GM18907 (cell line): Measurements from ENCODE around the gene PTGER1.

Experiments used
- ATAC-seq: cut with Tn5 transposase; IDR thresholded peaks from one replicate; pipeline ENCODE4 v1.9.1; 2021; ENCODE audit warnings: mild to moderate bottlenecking, moderate library complexity; ENCODE audit not compliant: unreplicated experiment

Gene PTGER1

DNA sequence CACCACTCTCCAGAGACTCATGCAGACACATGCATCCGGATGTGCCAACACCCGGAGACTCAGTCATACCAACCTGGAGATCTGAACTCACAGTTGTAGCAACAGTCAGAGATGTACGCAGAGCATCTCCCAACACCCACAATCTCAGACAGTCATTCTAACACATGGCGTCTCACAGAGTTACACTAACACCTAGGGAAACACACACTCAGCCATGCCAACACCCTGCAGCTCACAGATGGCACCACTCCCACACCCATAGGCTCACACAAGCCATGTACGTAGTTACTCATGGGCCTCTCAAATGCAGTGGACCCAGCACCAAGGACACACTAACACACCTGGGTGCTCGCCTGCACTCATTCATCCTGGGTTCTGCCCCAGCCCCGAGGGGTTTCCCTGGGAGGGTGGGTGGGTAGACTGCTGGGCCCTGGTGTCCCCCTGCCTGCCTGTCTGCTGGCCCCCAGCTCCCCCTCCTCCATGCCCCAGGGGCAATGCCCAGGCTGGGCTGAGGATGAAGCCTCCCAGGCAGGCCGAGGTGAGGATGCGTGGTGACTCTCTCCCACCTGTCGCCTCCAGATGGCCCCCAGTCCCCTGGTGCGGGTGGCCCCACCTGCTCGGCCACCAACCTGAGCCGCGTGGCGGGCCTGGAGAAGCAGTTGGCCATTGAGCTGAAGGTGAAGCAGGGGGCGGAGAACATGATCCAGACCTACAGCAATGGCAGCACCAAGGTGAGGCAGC, 32.1 kb downstream of the PTGER1 start:
- no peak for ATAC-seq

DNA sequence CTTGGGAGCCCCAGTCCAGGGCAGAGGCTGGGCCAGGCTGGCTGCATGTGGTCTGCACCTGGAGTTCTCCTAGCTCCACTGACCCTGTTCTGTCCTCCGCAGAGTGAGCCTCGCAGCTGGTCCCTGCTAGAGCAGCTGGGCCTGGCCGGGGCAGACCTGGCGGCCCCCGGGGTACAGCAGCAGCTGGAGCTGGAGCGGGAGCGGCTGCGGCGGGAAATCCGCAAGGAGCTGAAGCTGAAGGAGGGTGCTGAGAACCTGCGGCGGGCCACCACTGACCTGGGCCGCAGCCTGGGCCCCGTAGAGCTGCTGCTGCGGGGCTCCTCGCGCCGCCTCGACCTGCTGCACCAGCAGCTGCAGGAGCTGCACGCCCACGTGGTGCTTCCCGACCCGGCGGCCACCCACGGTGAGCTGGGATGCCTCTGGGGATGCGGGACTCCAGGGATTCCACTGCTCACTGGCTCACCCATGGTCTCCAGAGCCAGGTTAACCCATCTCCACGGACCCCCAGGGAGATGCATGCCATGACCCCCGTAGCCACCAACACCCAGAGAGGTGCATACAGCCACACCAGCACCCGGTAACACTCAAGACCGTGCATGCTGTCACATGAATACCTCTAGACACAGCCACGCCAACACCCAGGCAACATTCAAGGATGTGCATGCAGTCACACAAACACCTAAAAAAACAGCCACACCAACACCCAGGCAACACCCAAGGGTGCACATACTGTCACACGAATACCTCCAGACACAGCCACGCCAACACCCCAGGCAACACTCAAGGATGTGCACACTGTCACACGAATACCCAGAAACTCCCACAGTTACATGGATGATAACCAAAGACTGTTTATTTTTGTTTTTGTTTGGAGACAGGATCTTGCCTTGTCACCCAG, 33.9 kb downstream of the PTGER1 start:
- ATAC-seq = no peak

DNA sequence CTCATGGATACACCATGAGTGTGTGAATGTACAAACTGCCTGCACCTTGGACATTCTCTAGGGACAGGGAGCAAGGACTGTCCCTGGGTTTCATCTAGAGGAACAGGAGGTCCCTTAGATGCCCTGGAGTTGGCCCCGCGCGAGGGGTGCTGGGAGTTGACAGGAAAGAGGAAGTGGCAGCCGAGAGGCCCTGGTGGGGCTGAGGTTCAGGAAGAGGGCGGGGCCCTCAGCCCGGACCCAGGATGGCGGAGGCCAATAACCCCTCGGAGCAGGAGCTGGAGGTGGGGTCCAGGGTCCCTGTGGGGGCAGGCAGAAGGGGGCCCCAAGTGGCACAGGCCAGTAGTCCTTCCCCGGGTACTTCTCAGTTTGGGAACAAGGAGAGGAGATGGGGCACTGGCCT, 35.1 kb downstream of the PTGER1 start:
- ATAC-seq = peak; percentile 78

DNA sequence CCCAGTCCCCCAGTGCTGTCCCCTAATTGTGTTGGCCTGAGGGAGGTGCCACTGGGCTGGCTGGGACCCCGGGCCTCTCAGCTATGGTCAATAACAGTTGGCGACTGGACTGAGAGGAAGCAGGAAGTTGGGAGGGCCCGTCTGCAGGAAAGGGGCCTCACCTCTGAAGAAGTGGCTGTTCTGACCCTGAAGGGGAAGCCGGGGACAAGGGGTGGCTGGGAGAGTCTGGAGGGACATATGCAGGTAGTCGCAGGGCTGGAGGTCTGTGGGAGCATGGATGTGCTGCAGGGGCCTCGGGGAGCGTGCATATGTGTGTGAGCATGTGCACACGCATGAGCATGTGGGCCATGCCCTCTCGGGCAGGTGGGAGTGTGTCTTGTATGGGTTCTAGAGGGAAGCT, 36.1 kb downstream of the PTGER1 start:
- no peak for ATAC-seq

DNA sequence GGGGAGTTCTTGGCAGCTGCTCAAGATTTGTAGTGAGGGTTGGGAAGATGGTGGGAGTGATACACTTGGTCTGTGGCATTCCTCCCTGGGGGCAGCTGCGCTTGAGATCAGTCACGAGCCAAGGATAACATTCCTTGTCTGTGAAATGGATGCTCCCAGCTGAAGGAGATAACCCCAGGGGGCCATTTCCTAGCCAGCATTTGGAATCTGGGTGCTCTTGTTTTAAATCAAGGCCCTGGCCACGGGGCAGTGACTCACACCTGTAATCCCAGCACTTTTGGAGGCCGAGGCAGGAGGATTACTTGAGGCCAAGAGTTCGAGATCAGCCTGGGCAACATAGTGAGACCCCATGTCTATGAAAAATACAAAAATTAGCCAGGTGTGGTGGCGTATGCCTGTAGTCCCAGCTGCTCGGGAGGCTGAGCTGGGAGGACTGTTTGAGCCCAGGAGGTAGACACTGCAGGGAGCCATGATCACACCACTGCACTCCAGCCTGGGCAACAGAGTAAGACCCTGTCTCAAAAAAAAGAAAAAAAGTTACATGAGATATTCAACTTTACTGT, 37.5 kb downstream of the PTGER1 start:
- no peak for ATAC-seq

DNA sequence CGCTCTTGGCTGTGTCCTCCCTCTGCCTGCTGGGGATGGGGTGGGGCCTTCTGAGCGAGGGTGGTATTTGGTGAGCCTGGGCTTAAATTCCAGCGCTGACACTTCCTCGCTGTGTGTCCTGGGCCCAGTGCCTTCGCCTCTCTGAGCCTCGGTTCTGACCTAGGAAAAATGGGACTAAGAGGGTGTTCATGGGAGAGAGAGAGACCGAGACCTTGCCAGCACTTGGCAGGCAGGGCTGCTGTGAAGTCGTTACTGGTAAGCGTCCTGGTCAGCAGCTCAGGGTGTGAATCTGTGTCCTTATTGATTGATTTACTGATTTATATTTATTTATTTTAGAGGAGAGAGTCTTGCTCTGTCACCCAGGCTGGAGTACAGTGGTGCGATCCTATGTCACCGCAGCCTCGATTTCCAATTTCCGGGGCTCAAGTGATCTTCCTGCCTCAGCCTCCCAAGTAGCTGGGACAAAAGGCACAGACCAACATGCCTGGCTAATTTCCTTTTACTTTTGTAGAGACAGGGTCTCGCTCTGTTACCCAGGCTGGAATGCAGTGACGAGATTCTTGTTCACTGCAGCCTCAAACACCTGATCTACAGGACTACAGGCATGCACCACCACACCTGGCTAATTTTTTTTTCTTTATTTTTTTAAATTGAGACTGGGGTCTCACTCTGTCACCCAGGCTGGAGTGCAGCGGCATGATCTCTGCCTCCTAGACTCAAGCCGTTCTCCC, 39.7 kb downstream of the PTGER1 start:
- ATAC-seq = no peak

DNA sequence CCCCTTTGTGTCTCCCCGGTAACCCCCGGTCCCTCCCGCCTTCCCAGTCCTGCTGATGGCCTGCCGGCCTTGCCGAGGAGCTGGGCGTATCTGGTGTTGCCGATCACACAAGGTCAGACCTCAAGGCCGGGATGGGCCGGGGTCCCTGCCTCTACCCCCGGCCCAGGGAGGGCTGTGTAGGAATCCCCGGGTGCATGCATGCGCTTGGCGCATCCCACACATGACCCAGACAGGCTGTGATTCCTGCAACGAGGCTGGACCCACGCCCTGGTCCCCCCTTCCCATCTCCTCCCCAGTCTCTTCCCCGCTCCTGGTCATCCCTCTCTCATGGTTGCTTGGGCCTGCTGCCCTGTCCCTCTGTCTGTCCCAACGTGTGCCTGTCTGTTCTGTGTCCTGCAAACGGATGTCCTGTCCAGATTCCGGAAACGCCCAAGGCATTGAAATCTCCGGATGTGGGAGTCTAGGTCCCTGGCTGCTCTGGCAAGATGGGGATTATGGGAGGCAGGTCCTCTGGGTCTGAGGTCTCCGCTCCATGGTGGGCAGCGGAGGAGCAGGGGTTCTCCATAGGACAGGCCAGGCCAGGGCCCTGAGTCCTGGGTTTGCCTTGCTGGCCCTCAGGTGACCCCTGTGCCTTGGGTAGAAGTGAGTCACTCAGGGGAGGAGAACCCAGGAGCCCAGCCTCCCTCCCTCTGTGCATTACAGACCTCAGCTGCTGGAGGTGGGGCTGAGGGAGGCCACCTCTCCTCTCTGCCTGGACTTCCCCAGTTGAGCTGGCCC, 40.4 kb downstream of the PTGER1 start:
- ATAC-seq = no peak

DNA sequence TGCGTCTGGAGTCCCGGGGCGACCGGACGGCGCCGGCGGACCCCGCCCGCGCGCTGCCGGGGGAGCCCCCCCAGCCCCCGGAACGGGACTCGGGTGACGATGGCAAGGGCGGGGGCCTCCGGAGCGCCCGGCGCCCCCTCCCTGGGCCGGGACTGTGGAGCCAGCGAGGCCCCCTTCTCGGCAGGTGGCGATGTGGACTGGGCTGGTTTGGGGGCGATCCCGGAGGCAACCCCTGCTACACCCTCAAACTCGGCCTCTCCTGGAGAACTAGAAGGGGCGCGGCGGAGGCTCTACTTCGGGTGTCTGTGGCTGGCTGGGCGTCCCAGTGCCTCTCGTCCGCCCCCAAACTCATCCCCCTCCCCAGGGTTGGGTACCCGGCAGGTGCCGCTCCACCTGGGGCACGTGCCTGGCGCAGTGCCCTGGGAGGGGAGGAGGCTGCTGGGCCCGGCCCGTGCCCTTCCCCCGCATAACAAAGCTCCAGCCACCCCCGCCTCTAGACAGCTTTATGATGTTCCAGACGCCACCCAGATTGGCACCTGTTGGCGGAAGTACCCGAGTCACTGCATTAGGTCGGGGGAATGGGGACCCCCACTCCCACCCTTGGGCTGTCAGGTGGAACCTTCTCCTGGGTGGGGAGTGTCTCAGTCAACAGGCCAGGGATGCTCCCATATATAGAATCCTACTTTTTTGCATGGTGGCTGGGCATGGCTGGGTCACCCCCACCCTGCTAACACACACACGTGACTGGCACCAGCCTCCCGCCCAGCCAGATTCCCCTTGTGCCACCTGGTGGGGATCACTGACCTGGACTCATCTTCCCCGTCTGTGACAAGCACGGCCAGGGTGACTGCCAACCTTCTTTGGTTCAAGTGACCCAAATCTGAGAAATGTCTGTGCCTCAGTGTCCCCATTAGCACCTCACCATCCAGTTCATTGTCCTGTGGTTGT, 41.3 kb downstream of the PTGER1 start:
- no peak for ATAC-seq

DNA sequence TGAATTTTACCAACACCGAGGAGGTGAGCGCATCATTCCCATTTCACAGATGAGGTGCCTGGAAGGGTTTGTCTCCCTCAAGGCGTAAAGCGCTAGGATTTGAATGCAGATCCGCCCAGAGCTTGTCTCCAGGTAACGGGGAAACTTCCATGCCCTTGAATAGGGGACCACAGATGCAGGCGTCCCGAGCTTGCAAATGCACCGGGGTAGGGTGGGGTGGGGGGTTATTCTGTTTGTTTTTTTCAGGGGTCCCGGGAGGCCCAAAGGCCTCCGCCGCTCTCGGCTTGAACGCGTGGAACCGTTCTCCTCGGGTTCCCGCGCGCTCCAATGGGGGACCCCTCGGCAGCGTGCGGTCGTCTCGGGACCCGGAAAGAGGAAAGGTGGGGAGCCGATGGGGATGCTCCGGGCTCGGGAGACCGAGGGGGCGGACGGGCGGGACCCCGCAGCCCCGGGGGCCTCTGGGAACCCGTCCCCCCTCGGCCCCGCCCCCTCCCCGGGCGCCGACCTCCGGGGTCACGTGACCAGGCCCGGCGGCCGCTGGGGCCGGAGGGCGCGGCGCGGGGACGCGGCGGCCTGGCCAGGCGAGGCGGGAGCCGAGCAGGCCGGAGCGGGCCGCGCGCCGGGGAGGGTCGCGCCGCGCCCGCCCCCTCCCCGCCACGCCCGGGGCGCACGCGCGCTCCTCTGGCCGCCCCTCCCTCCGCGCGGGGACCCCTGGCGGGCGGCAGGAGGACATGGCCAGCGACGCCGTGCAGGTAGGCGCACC, 42.2 kb downstream of the PTGER1 start, which contains the start of gene PKN1:
Gene PKN1, plus strand, starts transcription at position 516 of the 763 bp plus-strand sequence. Its CDS starts 216 bp downstream, at position 732.
- ATAC-seq = no peak

DNA sequence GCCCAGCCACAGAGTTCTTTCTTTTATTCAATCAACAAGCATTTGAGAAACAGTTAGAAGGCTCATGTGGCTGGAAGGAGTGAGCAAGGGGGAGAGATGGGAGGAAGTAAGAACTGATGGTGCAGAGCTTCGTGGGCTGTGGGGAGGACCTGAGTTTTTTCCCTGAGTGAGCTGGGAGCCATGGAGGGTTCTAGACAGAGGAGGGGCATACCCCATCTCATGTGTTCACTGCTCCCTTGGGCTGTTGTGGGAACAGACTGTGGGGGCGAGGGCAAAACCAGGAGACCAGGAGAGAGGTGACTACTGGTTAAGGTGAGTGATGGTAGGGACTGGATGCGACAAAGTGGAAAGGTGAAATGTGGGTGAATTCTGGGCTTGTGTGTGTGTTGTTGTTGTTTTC, 44.4 kb downstream of the PTGER1 start:
- ATAC-seq = no peak

DNA sequence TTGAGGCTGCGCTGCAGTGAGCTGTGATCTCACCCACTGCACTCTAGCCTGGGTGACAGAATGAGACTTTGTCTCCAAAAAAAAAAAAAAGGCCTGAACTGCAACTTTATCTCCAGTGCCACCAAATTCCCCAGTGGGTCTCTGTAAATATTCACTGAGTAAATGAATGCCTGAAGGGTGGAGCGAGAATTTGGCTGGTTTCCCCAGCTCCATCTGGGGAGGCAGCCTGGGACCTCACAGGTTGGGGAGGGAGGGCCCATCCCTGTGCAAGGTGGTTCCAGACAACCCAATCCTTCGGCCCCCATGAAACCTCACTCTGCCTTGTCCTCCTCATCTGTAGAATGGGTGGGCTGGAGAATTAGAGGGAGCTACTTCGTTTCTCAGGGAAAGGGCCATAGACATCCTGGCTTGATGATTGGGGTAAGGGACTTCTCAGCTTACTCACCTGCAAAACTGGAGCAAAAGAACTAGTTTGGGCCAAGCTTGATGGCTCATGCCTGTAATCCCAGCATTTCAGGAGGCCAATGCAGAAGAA, 46.2 kb downstream of the PTGER1 start:
- ATAC-seq = no peak

DNA sequence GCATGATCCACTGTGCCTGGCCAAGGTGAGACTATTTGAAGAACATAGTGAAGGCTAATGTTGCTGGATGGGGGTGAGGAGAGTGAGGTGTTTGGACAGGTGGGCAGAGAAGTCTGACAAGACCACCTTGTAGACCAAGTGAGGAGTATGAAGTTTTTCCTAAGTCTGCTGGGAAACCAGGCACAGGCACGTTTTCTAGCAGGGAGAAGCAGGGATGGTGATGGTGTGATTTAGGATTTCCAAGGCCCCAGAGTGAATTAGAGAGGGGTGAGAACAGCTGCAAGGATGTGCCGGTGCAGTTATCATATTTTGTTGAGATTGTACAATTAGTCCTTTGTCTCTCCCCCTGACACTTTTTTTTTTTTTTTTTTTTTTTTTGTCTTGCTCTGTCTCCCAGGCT, 47.7 kb downstream of the PTGER1 start:
- no peak for ATAC-seq

DNA sequence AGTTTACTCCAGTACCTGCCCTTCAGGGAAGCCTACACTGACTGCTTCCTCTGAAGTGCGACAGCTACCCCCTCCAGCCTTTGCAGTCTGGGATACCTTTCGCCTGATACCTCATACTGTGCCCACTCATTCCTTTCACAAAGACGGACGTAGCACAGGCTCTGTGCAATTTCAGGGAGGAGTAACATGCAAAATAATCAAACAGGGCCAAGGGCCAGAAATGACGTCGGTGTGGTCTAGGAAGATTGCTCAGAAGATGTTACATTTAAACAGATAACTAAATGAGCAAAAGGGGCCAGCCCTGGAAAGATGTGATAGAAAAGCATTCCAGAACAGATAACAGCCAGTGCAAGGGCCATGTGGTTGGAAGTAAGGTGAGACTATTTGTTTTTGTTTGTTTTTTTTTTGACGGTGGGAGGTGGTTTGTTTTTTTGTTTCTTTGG, 49.4 kb downstream of the PTGER1 start:
- no peak for ATAC-seq
